ENCODE measurements around the gene NBPF20.
"Not testable (repeated sequence)": the region's sequence is repeated elsewhere in the genome, so short reads cannot be mapped to it uniquely, and the experiment has no call there.

The NBPF20 gene

GRCh38 chr1:145445219-145445618 lies 19.8 kb upstream of the NBPF20 start:
- not testable (repeated sequence) for H3K4me1 Mint-ChIP-seq (ENCODE audit: low read depth); H3K27ac Mint-ChIP-seq; H3K9me3 Mint-ChIP-seq; H3K4me3 Mint-ChIP-seq; H3K27me3 Mint-ChIP-seq; H3K36me3 Mint-ChIP-seq (ENCODE audit: low read depth)

GRCh38 chr1:145442340-145442739 lies 16.9 kb upstream of the NBPF20 start:
- not testable (repeated sequence) for H3K4me3 Mint-ChIP-seq; H3K27me3 Mint-ChIP-seq; H3K36me3 Mint-ChIP-seq (ENCODE audit: low read depth); H3K9me3 Mint-ChIP-seq; H3K4me1 Mint-ChIP-seq (ENCODE audit: low read depth); H3K27ac Mint-ChIP-seq

GRCh38 chr1:145431363-145432256 lies 6.2 kb upstream of the NBPF20 start:
- H3K4me1 Mint-ChIP-seq (ENCODE audit: low read depth); H3K27ac Mint-ChIP-seq: not testable (repeated sequence)
- Mint-ChIP-seq H3K27me3 (peaks cover 47% of the 10 kb centered on the region), H3K9me3 (peaks cover 16% of the 10 kb centered on the region), H3K4me3 (peak overlapping the region; percentile 58), H3K36me3 (ENCODE audit: low read depth) (peaks cover 12% of the 10 kb centered on the region)

GRCh38 chr1:145430830-145431229 lies 5.4 kb upstream of the NBPF20 start:
- H3K4me3 Mint-ChIP-seq; H3K4me1 Mint-ChIP-seq (ENCODE audit: low read depth); H3K27ac Mint-ChIP-seq: not testable (repeated sequence)
- Mint-ChIP-seq H3K9me3 (peaks cover 16% of the 10 kb centered on the region), H3K27me3 (peaks cover 44% of the 10 kb centered on the region), H3K36me3 (ENCODE audit: low read depth) (peaks cover 12% of the 10 kb centered on the region)

- H3K4me3 Mint-ChIP-seq, result not testable (repeated sequence)
- peaks cover 16% of the 10 kb centered on the region for H3K9me3 Mint-ChIP-seq
- H3K27me3 Mint-ChIP-seq, result peaks cover 44% of the 10 kb centered on the region
Measured at GRCh38 chr1:145429329-145429728, 3.9 kb upstream of the NBPF20 start.

GRCh38 chr1:145424612-145425435 lies 579 bp downstream of the NBPF20 start:
- peaks cover 11% of the 10 kb centered on the region for H3K4me1 Mint-ChIP-seq (ENCODE audit: low read depth)
- H3K36me3 Mint-ChIP-seq (ENCODE audit: low read depth); H3K9me3 Mint-ChIP-seq: not testable (repeated sequence)
- H3K4me3 Mint-ChIP-seq, result peak overlapping the region; percentile 96
- H3K27ac Mint-ChIP-seq, result peak overlapping the region; percentile 82
- H3K27me3 Mint-ChIP-seq, result peaks cover 31% of the 10 kb centered on the region

More at GRCh38 chr1:145429329-145429728, 3.9 kb upstream of the NBPF20 start:
- Mint-ChIP-seq H3K36me3 (ENCODE audit: low read depth) (peaks cover 12% of the 10 kb centered on the region), H3K4me1 (ENCODE audit: low read depth) (peaks cover 15% of the 10 kb centered on the region)
- H3K27ac Mint-ChIP-seq, result not testable (repeated sequence)

- not testable (repeated sequence) for H3K4me1 Mint-ChIP-seq (ENCODE audit: low read depth); H3K27ac Mint-ChIP-seq; H3K4me3 Mint-ChIP-seq; H3K36me3 Mint-ChIP-seq (ENCODE audit: low read depth); H3K27me3 Mint-ChIP-seq; H3K9me3 Mint-ChIP-seq
Measured at GRCh38 chr1:145415149-145415548, 10.3 kb downstream of the NBPF20 start.

- H3K27ac Mint-ChIP-seq; H3K4me3 Mint-ChIP-seq; H3K36me3 Mint-ChIP-seq (ENCODE audit: low read depth); H3K9me3 Mint-ChIP-seq; H3K4me1 Mint-ChIP-seq (ENCODE audit: low read depth); H3K27me3 Mint-ChIP-seq: not testable (repeated sequence)
Measured at GRCh38 chr1:145407266-145407665, 18.1 kb downstream of the NBPF20 start.

- H3K27ac Mint-ChIP-seq; H3K4me1 Mint-ChIP-seq (ENCODE audit: low read depth); H3K27me3 Mint-ChIP-seq; H3K4me3 Mint-ChIP-seq; H3K36me3 Mint-ChIP-seq (ENCODE audit: low read depth); H3K9me3 Mint-ChIP-seq: not testable (repeated sequence)
Measured at GRCh38 chr1:145404949-145405348, 20.5 kb downstream of the NBPF20 start.

GRCh38 chr1:145400701-145401100 lies 24.7 kb downstream of the NBPF20 start:
- not testable (repeated sequence) for H3K4me1 Mint-ChIP-seq (ENCODE audit: low read depth); H3K36me3 Mint-ChIP-seq (ENCODE audit: low read depth); H3K27me3 Mint-ChIP-seq; H3K4me3 Mint-ChIP-seq; H3K27ac Mint-ChIP-seq; H3K9me3 Mint-ChIP-seq

Measured in stimulated activated naive CD8-positive, alpha-beta T cell treated with anti-CD3 and anti-CD28 coated beads, Interleukin-15, Interleukin-2, amounts not matched to agents 100 ng/mL and 50 ng/mL, for 24 hours (primary cell).